GM23338 (cell line): ENCODE data around the gene CEACAM18. TPM values are rescaled to one million over a fixed set of nuclear protein-coding genes. Genes with fewer than 3 reads are reported as not detected.

Experiments
- ATAC-seq: fragments of 200-7000 bp; cut with Tn5 transposase; 3 replicates; pipeline ENCODE4 v1.9.1; 2020
- DNase-seq: peaks from one replicate; pipeline ENCODE4 v3.0.0-alpha.2; 2015; ENCODE audit warnings: low spot score
- H2AFZ ChIP-seq: fragments of 200-600 bp; sonication (generic); 2 replicates; pipeline ENCODE4 v1.8.0; 2016; ENCODE audit warnings: antibody characterized with exemption, mild to moderate bottlenecking, moderate library complexity
- H3F3A ChIP-seq: fragments of 200-600 bp; sonication (generic); replicated peaks from 2 replicates; pipeline ENCODE4 v1.8.0; 2017; ENCODE audit warnings: antibody characterized with exemption, mixed run types, low read depth
- H3K27ac ChIP-seq: fragments of 200-600 bp; sonication (generic); 2 replicates; pipeline ENCODE4 v1.6.1; 2016; ENCODE audit warnings: low read depth
- H3K27me3 ChIP-seq: fragments of 200-600 bp; sonication (generic); 2 replicates; pipeline ENCODE4 v1.8.0; 2016; ENCODE audit warnings: mild to moderate bottlenecking, mixed run types, moderate library complexity; ENCODE audit not compliant: insufficient read depth
- H3K36me3 ChIP-seq: fragments of 200-600 bp; sonication (generic); 2 replicates; pipeline ENCODE4 v1.8.0; 2016; ENCODE audit warnings: mild to moderate bottlenecking; ENCODE audit not compliant: insufficient read depth
- H3K4me1 ChIP-seq: fragments of 200-600 bp; sonication (generic); 2 replicates; pipeline ENCODE4 v1.8.0; 2016; ENCODE audit warnings: mild to moderate bottlenecking, moderate library complexity; ENCODE audit not compliant: insufficient read depth
- H3K4me2 ChIP-seq: fragments of 200-600 bp; sonication (generic); 2 replicates; pipeline ENCODE4 v1.7.1; 2017; ENCODE audit warnings: mixed run types
- H3K4me3 ChIP-seq: fragments of 200-600 bp; sonication (generic); 2 replicates; pipeline ENCODE4 v1.6.1; 2016; ENCODE audit warnings: mixed run types
- H3K79me2 ChIP-seq: fragments of 200-600 bp; sonication (generic); replicated peaks from 2 replicates; pipeline ENCODE4 v1.8.0; 2017; ENCODE audit warnings: mild to moderate bottlenecking; ENCODE audit not compliant: insufficient read depth
- H3K9me2 ChIP-seq: fragments of 200-600 bp; sonication (generic); 2 replicates; pipeline ENCODE4 v1.8.0; 2017; ENCODE audit not compliant: insufficient read depth
- H4K20me1 ChIP-seq: fragments of 200-600 bp; sonication (generic); replicated peaks from 2 replicates; pipeline ENCODE4 v1.8.0; 2017; ENCODE audit warnings: mild to moderate bottlenecking; ENCODE audit not compliant: insufficient read depth
- H3K27ac Mint-ChIP-seq: 2 replicates; pipeline ENCODE4 v1.8.0; 2020; ENCODE audit warnings: inconsistent platforms, mild to moderate bottlenecking, moderate library complexity, mixed read lengths
- H3K27me3 Mint-ChIP-seq: 3 replicates; pipeline ENCODE4 v1.8.0; 2022; ENCODE audit warnings: low read depth, mild to moderate bottlenecking, moderate library complexity, mixed read lengths, inconsistent platforms; ENCODE audit not compliant: insufficient read depth, poor library complexity
- H3K36me3 Mint-ChIP-seq: 3 replicates; pipeline ENCODE4 v1.8.0; 2021; ENCODE audit warnings: low read depth, mild to moderate bottlenecking, inconsistent platforms, moderate library complexity, mixed read lengths
- H3K4me1 Mint-ChIP-seq: 3 replicates; pipeline ENCODE4 v1.8.0; 2020; ENCODE audit warnings: mild to moderate bottlenecking, inconsistent platforms, mixed read lengths
- H3K4me3 Mint-ChIP-seq: 3 replicates; pipeline ENCODE4 v1.8.0; 2021; ENCODE audit warnings: moderate library complexity, mild to moderate bottlenecking, inconsistent platforms, mixed read lengths
- H3K9me3 Mint-ChIP-seq: 3 replicates; pipeline ENCODE4 v1.8.0; 2020; ENCODE audit warnings: moderate library complexity, mild to moderate bottlenecking, inconsistent platforms, mixed read lengths
- CREB1 ChIP-seq: fragments of 250-450 bp; sonication (Bioruptor Pico); IDR thresholded peaks from 2 replicates; pipeline ENCODE4 v1.5.0; 2020; ENCODE audit warnings: low read depth, mild to moderate bottlenecking, moderate library complexity
- EZH2 ChIP-seq: fragments of 200-600 bp; sonication (generic); IDR thresholded peaks from one replicate; pipeline ENCODE4 v1.8.0; 2017; ENCODE audit warnings: antibody characterized with exemption, mild to moderate bottlenecking, low read depth; ENCODE audit not compliant: unreplicated experiment
- EZH2phosphoT487 ChIP-seq: fragments of 200-600 bp; sonication (generic); IDR thresholded peaks from one replicate; pipeline ENCODE4 v1.8.1; 2018; ENCODE audit warnings: antibody characterized with exemption; ENCODE audit not compliant: unreplicated experiment
- JUNB ChIP-seq: IDR thresholded peaks from one replicate; pipeline ENCODE4 v1.6.1; 2016; ENCODE audit warnings: antibody characterized with exemption; ENCODE audit not compliant: unreplicated experiment
- NANOG ChIP-seq: IDR thresholded peaks from 2 replicates; pipeline ENCODE4 v1.6.1; 2016; ENCODE audit warnings: antibody characterized with exemption, borderline replicate concordance
- POLR2AphosphoS5 ChIP-seq: IDR thresholded peaks from 2 replicates; pipeline ENCODE4 v1.6.1; 2016; ENCODE audit warnings: antibody characterized with exemption, low read depth
- STAT1 ChIP-seq: IDR thresholded peaks from one replicate; pipeline ENCODE4 v1.6.1; 2016; ENCODE audit warnings: antibody characterized with exemption; ENCODE audit not compliant: unreplicated experiment
- ZNF114 ChIP-seq: fragments of 250-450 bp; sonication (Bioruptor Pico); IDR thresholded peaks from 2 replicates; pipeline ENCODE4 v1.5.0; 2020; ENCODE audit warnings: mild to moderate bottlenecking, moderate library complexity
- ZNF331 ChIP-seq: fragments of 250-450 bp; sonication (Bioruptor Pico); IDR thresholded peaks from 2 replicates; pipeline ENCODE4 v1.5.0; 2020; ENCODE audit warnings: low read depth, mild to moderate bottlenecking, moderate library complexity
- polyA plus RNA-seq: library from polyadenylated mRNA; unstranded; fragments of >200 nt; fragmentation: Nextera tagmentation; extraction: Ambion mirVana; gene quantifications from 2 replicates; pipeline ENCODE4 v1.2.1, GENCODE V29; 2016
- total RNA-seq: library from RNA; depleted of rRNA; stranded (reverse); fragments of >200 nt; shearing (Covaris generic); gene quantifications from 2 replicates; pipeline ENCODE4 v1.2.3, GENCODE V29; 2014
- TF ChIP-seq, protein P1 (sequence below): IDR thresholded peaks from one replicate; pipeline ENCODE4 v1.6.1; 2018; ENCODE audit warnings: antibody characterized with exemption; ENCODE audit not compliant: unreplicated experiment
- TF ChIP-seq, protein P2 (sequence below), 2 experiments: fragments of 200-600 bp in 1 of 2; sonication (generic) in 1 of 2; conservative IDR thresholded peaks; 2 replicates each; pipeline versions ENCODE4 v1.5.1 to v1.6.1; 2016 to 2017; ENCODE audit warnings: antibody characterized with exemption in 2 of 2, low read depth in 2 of 2, mild to moderate bottlenecking in 2 of 2, moderate library complexity in 1 of 2
- TF ChIP-seq, protein P3 (sequence below): fragments of 250-450 bp; sonication (Bioruptor Pico); IDR thresholded peaks from 2 replicates; pipeline ENCODE4 v1.5.0; 2020; ENCODE audit warnings: mild to moderate bottlenecking, moderate library complexity
- TF ChIP-seq, protein P4 (sequence below): IDR thresholded peaks from 2 replicates; pipeline ENCODE4 v1.6.1; 2016; ENCODE audit warnings: antibody characterized with exemption

The CEACAM18 gene
- total and polyA plus RNA-seq, 2 experiments from 2014 or later = not detected

DNA sequence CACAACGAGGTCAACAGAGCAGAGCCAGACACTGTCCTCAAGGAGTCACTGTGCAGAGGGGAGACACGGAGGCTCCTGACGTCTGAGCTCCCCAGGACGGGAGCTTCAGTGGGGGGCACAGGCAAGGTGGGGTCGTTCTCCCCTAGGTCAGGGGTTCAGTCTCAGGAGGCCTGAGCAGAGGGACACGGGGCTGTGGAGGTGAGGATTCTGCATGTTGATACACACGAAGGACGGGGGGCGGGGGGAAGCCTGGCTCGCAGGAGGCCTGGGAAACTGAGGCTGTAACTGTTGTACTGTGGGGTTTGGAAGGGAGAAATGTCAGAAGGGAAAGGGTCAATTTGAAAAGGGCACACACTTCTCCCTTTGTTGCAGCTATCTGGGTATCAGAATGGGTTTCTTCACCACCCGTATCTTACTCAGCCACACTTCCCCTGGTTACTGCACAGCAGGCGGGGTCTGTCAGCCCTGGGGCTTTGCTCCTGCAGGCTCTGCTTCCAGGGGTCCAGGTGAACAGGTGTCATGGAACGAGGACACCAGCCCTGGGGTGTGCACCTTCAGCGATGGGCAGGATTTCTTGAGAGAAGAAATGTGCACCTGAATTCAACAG, 19.3 kb upstream of the CEACAM18 start:
- no peaks in the 10 kb centered on the region for H3K4me1 ChIP-seq
- ATAC-seq (no peak), DNase-seq (no peak)
- H3K79me2 ChIP-seq = no peaks in the 10 kb centered on the region
- no peaks in the 10 kb centered on the region for H4K20me1 ChIP-seq
- H3K27me3 Mint-ChIP-seq = peaks cover 14% of the 10 kb centered on the region
- no peak overlapping the region for H3K27ac Mint-ChIP-seq
- H3K4me3 ChIP-seq = no peak overlapping the region
- no peaks in the 10 kb centered on the region for H3F3A ChIP-seq
- H3K36me3 ChIP-seq = no peaks in the 10 kb centered on the region
- no peaks in the 10 kb centered on the region; the same call in 2 of the 3 replicates for H3K4me1 Mint-ChIP-seq
- peaks cover 35% of the 10 kb centered on the region for H3K9me3 Mint-ChIP-seq
- no peak for TF ChIP-seq ZNF331
- TF ChIP-seq NANOG = no peak
- TF ChIP-seq, protein P1, sequence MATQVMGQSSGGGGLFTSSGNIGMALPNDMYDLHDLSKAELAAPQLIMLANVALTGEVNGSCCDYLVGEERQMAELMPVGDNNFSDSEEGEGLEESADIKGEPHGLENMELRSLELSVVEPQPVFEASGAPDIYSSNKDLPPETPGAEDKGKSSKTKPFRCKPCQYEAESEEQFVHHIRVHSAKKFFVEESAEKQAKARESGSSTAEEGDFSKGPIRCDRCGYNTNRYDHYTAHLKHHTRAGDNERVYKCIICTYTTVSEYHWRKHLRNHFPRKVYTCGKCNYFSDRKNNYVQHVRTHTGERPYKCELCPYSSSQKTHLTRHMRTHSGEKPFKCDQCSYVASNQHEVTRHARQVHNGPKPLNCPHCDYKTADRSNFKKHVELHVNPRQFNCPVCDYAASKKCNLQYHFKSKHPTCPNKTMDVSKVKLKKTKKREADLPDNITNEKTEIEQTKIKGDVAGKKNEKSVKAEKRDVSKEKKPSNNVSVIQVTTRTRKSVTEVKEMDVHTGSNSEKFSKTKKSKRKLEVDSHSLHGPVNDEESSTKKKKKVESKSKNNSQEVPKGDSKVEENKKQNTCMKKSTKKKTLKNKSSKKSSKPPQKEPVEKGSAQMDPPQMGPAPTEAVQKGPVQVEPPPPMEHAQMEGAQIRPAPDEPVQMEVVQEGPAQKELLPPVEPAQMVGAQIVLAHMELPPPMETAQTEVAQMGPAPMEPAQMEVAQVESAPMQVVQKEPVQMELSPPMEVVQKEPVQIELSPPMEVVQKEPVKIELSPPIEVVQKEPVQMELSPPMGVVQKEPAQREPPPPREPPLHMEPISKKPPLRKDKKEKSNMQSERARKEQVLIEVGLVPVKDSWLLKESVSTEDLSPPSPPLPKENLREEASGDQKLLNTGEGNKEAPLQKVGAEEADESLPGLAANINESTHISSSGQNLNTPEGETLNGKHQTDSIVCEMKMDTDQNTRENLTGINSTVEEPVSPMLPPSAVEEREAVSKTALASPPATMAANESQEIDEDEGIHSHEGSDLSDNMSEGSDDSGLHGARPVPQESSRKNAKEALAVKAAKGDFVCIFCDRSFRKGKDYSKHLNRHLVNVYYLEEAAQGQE = no peak
- TF ChIP-seq JUNB = no peak
- TF ChIP-seq, protein P2, sequence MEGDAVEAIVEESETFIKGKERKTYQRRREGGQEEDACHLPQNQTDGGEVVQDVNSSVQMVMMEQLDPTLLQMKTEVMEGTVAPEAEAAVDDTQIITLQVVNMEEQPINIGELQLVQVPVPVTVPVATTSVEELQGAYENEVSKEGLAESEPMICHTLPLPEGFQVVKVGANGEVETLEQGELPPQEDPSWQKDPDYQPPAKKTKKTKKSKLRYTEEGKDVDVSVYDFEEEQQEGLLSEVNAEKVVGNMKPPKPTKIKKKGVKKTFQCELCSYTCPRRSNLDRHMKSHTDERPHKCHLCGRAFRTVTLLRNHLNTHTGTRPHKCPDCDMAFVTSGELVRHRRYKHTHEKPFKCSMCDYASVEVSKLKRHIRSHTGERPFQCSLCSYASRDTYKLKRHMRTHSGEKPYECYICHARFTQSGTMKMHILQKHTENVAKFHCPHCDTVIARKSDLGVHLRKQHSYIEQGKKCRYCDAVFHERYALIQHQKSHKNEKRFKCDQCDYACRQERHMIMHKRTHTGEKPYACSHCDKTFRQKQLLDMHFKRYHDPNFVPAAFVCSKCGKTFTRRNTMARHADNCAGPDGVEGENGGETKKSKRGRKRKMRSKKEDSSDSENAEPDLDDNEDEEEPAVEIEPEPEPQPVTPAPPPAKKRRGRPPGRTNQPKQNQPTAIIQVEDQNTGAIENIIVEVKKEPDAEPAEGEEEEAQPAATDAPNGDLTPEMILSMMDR (conservative IDR thresholded peaks at IDR 0.05; ENCODE audit: low read depth in 2 of 2) = no peak
- TF ChIP-seq POLR2AphosphoS5 = no peak
- TF ChIP-seq, protein P3, sequence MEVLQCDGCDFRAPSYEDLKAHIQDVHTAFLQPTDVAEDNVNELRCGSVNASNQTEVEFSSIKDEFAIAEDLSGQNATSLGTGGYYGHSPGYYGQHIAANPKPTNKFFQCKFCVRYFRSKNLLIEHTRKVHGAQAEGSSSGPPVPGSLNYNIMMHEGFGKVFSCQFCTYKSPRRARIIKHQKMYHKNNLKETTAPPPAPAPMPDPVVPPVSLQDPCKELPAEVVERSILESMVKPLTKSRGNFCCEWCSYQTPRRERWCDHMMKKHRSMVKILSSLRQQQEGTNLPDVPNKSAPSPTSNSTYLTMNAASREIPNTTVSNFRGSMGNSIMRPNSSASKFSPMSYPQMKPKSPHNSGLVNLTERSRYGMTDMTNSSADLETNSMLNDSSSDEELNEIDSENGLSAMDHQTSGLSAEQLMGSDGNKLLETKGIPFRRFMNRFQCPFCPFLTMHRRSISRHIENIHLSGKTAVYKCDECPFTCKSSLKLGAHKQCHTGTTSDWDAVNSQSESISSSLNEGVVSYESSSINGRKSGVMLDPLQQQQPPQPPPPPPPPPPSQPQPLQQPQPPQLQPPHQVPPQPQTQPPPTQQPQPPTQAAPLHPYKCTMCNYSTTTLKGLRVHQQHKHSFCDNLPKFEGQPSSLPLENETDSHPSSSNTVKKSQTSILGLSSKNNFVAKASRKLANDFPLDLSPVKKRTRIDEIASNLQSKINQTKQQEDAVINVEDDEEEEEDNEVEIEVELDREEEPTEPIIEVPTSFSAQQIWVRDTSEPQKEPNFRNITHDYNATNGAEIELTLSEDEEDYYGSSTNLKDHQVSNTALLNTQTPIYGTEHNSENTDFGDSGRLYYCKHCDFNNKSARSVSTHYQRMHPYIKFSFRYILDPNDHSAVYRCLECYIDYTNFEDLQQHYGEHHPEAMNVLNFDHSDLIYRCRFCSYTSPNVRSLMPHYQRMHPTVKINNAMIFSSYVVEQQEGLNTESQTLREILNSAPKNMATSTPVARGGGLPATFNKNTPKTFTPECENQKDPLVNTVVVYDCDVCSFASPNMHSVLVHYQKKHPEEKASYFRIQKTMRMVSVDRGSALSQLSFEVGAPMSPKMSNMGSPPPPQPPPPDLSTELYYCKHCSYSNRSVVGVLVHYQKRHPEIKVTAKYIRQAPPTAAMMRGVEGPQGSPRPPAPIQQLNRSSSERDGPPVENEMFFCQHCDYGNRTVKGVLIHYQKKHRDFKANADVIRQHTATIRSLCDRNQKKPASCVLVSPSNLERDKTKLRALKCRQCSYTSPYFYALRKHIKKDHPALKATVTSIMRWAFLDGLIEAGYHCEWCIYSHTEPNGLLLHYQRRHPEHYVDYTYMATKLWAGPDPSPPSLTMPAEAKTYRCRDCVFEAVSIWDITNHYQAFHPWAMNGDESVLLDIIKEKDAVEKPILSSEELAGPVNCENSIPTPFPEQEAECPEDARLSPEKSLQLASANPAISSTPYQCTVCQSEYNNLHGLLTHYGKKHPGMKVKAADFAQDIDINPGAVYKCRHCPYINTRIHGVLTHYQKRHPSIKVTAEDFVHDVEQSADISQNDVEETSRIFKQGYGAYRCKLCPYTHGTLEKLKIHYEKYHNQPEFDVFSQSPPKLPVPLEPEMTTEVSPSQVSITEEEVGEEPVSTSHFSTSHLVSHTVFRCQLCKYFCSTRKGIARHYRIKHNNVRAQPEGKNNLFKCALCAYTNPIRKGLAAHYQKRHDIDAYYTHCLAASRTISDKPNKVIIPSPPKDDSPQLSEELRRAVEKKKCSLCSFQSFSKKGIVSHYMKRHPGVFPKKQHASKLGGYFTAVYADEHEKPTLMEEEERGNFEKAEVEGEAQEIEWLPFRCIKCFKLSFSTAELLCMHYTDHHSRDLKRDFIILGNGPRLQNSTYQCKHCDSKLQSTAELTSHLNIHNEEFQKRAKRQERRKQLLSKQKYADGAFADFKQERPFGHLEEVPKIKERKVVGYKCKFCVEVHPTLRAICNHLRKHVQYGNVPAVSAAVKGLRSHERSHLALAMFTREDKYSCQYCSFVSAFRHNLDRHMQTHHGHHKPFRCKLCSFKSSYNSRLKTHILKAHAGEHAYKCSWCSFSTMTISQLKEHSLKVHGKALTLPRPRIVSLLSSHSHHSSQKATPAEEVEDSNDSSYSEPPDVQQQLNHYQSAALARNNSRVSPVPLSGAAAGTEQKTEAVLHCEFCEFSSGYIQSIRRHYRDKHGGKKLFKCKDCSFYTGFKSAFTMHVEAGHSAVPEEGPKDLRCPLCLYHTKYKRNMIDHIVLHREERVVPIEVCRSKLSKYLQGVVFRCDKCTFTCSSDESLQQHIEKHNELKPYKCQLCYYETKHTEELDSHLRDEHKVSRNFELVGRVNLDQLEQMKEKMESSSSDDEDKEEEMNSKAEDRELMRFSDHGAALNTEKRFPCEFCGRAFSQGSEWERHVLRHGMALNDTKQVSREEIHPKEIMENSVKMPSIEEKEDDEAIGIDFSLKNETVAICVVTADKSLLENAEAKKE (CRISPR knock-in tag) = no peak
- TF ChIP-seq STAT1 = no peak
- no peak for TF ChIP-seq CREB1 (CRISPR knock-in tag)
- no peak for TF ChIP-seq ZNF114 (CRISPR knock-in tag)
- TF ChIP-seq EZH2phosphoT487 = no peak
- TF ChIP-seq EZH2 = no peak
- TF ChIP-seq, protein P4, sequence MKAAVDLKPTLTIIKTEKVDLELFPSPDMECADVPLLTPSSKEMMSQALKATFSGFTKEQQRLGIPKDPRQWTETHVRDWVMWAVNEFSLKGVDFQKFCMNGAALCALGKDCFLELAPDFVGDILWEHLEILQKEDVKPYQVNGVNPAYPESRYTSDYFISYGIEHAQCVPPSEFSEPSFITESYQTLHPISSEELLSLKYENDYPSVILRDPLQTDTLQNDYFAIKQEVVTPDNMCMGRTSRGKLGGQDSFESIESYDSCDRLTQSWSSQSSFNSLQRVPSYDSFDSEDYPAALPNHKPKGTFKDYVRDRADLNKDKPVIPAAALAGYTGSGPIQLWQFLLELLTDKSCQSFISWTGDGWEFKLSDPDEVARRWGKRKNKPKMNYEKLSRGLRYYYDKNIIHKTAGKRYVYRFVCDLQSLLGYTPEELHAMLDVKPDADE = no peak
- no peak overlapping the region for H3K27ac ChIP-seq
- H3K9me2 ChIP-seq = peaks cover 3% of the 10 kb centered on the region; the same call in 1 of the 2 replicates
- H3K27me3 ChIP-seq = no peaks in the 10 kb centered on the region
- H3K36me3 Mint-ChIP-seq = peaks cover 3% of the 10 kb centered on the region; the same call in 1 of the 3 replicates
- no peak overlapping the region for H3K4me3 Mint-ChIP-seq
- no peak overlapping the region for H2AFZ ChIP-seq
- H3K4me2 ChIP-seq = no peak overlapping the region
